Prostate gland (tissue), 2 donors: ENCODE measurements around the gene PLCH2.

Source experiments
- POLR2A ChIP-seq: fragments of 450-650 bp; IDR thresholded peaks from one replicate; pipeline ENCODE4 v1.6.1; 2016; ENCODE audit warnings: antibody characterized with exemption, mild to moderate bottlenecking
- POLR2AphosphoS5 ChIP-seq: sonication (generic); formaldehyde crosslinking; IDR thresholded peaks from one replicate; pipeline ENCODE4 v1.6.1; 2017; ENCODE audit warnings: antibody characterized with exemption
- TF ChIP-seq, protein P1 (sequence below), 4 experiments: fragments of 200-600 bp in 2 of 4; fragments of 450-650 bp in 2 of 4; sonication (generic) in 2 of 4; IDR thresholded peaks; 1 replicate in 3 of 4; 2 replicates in 1 of 4; pipeline ENCODE4 v1.5.1; 2016 to 2019; ENCODE audit warnings: antibody characterized with exemption in 4 of 4, mild to moderate bottlenecking in 2 of 4, moderate library complexity in 2 of 4

DNA sequence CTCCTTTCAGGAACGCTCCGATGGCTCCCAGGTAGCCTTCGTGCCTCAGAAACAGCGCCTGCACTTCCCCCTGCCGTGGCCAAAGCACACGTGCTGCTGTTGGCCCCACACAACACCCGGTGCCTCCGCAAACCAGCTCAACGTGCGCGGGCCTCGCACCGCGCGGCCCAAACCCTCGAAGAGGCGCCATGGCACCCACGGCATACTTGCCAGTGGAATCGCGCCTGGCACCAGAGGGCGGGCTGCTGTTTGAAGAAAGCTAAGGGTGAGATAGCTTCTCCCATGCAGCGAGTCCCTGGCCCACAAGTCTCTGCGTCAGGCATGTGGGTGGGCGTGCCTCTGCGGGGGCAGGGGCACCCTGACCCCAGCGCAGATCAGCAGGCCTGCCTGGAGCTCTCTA lies 42.4 kb downstream of the PLCH2 start:
- TF ChIP-seq, protein P1, sequence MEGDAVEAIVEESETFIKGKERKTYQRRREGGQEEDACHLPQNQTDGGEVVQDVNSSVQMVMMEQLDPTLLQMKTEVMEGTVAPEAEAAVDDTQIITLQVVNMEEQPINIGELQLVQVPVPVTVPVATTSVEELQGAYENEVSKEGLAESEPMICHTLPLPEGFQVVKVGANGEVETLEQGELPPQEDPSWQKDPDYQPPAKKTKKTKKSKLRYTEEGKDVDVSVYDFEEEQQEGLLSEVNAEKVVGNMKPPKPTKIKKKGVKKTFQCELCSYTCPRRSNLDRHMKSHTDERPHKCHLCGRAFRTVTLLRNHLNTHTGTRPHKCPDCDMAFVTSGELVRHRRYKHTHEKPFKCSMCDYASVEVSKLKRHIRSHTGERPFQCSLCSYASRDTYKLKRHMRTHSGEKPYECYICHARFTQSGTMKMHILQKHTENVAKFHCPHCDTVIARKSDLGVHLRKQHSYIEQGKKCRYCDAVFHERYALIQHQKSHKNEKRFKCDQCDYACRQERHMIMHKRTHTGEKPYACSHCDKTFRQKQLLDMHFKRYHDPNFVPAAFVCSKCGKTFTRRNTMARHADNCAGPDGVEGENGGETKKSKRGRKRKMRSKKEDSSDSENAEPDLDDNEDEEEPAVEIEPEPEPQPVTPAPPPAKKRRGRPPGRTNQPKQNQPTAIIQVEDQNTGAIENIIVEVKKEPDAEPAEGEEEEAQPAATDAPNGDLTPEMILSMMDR (IDR thresholded peaks at IDR 0.05): no peak
- no peak for TF ChIP-seq POLR2A
- no peak for TF ChIP-seq POLR2AphosphoS5
